ENCODE measurements around the gene MAPKAPK3.

Gene MAPKAPK3

DNA sequence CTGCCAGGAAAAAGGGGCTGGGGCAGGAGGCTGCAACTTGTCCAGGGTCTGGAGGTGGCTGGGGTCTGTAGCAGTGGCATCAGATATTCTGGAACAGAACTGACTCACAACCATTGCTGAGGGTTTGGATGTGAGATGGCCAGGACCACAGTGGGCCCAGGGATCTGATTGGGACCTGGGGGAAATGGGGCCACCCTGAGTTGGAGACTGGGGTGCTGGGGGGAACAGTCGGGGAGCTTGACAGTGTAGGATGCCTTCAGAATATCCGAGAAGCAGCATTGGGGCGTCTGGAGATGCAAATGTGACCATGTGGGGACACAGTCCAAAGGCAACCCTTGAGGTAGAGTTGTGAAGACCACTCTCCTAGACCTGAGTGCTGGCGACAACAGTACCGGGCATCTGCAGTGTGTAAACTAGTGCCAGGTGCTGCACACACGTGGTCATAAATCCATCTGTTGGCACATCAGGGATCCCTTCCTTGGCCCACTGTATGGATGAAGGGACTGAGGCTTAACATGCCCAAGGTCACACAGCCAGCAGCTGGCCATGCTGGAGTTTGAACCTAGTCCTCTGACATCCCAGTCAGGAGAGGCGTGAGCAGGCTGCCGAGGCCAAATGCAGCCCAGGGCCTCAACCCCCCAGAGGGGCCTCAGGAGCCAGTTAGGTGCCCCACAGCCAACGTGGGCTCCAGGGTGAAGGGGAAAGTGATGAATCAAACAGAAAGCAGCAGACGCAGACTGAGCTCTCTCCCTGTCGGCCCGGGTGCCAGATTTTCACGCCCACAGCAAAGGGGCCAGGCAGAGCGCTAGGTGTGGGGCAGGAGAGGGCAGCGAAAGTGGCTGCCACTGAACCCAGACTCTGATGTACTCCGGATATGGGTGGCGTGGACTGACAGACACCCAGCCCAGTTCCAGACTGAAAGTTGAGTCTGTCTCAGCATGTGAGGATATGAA lies 28.9 kb upstream of the MAPKAPK3 start:
- no peak for DNase-seq (ENCODE audit: low spot score)

DNA sequence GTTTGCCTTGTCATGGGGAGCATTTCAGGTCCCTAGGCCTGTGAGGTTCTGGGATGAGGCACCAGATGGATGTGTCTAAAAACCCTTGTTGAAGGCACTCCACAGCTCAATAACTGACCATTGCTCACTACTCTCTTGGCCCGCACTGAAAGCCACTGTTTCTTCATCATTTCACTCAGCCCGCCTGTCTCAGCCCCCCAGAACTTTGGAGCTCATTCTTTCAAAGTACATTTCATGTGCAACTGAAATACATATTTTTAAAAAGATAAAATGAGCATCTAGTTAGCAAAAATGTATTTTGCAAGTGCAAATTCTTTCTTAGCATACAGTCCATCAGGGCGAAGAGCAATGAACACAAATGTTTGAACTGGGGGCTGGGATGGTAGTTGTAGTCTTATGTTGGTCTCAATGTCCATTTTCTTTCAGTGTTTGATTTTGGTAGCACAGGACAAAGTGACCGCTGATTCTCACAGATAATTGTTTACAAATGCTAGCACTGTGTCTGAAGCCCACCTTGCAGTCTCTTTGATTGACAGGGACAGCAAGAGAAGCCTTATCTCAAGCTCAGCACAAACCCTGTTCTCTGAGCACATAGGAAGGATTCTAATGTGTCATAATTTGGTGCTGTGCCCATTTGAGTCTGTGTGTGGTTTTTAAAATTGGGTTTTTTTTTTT lies 28.1 kb upstream of the MAPKAPK3 start:
- no peak for DNase-seq (ENCODE audit: low spot score)

DNA sequence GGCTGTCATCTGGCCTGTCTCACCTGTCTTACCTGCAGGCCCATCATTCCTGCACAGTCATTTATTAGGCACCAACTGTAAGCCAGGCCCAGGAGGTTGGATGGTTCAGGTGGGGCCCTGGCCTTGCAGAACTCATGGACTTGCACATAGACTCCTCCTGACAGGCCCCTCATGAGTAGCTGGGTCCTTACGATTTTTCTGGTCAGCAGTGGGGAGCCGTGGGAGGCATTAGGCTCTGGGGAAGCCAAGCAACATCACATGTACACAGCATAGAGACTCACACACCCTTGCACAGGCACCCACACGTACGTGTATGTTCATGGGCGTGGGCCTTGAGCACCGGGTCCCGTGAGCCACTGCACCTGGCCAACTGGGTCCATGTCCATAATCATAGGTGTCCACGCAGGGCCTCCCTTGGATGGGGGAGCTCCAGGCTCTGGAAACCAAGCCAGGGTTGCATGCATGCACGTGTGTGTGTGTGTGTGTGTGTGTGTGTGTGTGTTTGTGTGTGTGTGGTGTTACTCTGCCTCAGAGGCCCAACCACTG lies 25.7 kb upstream of the MAPKAPK3 start:
- no peak for DNase-seq (ENCODE audit: low spot score)

DNA sequence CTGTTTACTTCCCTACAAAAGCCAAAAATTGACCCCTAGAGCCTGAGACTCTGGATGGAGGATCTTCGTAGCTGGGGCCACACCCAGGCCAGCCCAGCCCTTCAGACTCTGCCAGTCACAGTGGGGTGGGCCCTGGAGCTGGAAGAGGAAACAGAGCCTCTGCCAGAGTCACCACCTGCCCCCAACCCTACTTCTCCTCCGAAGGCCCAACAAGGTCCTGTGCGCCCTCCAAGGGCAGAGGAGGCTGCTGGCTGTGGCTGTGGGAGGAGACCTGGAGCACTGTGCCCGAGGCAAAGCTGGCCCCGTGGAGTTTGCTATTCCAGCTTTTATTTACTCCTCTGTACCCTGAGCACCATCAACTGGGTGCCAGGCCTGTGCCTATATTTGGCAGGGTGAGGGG lies 24.4 kb upstream of the MAPKAPK3 start:
- no peak for DNase-seq (ENCODE audit: low spot score)

DNA sequence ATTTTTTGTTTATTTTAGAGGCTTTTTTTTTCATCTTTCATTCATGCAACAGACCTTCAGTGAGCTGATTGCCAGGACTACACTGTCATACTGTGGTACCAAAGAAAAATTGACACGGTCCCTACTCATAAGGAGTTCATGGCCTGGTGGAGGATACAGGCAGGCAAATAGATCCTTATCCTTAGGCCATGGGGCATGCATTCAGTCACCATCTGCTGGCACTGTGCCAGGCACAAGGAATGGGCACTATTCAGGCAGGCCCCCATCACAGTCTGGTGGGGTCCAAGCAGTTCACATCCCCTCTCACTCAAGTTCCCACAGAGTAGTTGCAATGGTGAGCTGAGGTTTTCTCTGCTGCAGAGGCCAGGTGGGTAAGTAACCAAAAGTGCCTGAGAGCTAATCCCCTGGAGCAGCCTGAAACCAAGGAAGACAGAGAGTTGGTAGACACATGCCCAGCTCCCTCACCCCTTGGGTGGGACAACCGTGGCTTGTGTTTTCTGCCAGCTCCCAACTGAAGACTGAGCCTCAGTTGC lies 22.6 kb upstream of the MAPKAPK3 start:
- no peak for DNase-seq (ENCODE audit: low spot score)

DNA sequence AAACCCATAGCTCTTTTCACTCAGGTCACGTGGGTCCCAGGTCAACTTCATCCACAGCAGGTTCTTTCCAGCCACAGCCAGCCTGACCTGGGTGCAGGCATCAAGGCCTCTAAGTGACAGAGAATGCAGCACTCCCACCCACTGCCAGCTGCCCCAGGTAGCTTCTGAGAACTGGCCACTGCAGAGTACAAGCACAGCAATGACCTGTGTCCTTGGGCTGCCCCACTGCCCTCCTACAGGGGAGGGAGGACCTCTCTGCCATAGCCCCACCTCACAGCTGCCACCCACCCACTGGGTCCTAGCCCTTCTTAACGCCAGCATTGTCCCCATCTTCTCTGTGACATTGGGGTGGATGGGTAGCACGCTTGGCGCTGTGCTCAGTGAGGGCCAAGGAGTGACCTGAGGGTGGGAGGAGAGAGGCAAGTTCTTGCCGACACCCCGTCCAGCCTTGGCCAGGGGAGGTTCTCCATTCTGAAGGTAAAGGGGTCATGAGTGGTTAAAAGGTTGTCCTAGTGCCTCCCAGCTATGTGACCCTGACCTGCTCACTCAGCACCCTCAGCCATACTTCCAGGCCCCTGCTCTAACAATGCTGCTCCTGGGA lies 17.7 kb upstream of the MAPKAPK3 start:
- no peak for DNase-seq (ENCODE audit: low spot score)

DNA sequence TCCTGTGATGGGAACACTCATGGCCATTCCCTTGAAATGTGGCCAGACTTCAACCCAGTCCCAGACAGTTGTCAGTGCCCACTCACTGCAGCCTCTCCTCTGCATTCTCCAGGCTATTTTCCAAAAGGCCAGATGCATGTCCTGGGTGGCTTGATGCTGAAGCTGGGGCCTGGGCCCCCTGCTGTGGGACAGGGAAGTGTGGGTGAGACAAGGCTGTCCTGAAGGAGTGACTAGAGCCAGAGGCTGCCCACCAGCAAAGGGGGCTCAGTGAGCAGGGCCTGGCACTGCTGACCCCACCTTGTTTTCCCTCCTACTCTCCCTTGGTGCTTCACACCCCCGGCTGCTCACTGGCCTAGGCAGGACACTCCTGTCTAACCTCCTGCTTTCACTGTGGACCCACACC lies 17.2 kb upstream of the MAPKAPK3 start:
- no peak for DNase-seq (ENCODE audit: low spot score)

DNA sequence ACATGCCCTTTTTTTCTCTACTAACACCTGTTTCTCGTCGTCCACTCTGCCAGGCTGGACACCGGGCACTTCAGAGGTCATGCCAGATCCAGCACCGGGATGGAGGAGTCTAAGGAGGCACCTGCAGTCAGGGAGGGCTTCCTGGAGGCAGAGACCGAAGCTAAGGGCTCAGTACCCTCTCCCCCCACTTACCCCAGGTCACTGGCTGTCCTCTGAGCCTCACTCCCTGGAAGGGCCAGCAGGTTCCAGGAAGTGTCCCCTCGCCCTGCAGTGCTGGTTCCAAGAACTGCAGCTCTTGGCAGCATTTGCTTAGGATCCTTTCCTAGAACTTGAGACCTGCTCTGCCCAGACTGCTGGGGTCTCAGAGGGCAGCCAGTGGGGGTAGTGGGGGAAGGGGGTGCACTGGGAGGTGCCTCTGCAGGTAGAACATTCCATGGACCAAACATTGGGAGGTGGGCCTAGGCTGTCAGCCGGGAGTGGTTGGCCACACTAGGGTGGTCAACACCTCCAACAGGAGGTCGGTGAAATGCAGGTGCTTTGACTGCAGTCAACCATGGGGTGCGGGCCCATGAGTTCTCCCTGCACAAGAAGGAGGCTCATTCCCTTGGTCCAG lies 16.7 kb upstream of the MAPKAPK3 start:
- no peak for DNase-seq (ENCODE audit: low spot score)

DNA sequence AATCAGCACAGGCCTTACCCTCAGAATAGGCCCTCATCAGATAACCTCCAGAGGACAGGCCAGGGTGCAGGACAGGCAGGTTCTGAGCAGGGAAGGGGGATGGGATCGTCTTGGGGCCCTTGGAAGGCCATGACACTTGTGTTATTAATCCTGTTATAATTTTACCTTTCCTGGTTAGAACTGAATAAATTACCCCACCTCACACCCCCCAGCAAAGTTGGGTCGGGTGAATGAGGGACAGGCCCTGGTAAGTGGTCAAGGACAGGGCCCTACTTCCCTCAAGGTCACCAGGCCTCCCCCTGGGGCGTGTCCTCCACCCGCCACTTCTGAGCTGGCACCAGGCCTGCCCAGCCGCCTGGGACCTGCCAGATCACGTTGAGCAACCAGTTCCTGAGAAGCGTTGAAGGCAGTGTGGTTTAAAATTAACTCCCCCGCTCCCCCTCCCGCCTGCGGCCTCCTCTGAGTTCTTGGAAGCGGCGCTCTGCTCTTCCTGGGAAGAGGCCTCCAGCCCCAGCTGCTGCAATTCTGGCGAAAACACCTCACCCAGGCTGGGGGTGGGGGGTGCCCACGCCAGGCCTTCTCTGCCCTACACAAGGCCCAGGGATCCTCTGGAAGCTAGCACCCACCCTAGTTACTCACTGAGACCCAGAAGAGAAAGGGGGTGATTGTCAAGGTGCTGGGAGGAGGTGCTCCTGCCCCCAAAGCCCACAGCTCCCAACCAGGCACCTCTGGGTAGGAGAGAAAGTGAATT lies 15.9 kb upstream of the MAPKAPK3 start:
- DNase-seq (ENCODE audit: low spot score): peak; percentile 77

DNA sequence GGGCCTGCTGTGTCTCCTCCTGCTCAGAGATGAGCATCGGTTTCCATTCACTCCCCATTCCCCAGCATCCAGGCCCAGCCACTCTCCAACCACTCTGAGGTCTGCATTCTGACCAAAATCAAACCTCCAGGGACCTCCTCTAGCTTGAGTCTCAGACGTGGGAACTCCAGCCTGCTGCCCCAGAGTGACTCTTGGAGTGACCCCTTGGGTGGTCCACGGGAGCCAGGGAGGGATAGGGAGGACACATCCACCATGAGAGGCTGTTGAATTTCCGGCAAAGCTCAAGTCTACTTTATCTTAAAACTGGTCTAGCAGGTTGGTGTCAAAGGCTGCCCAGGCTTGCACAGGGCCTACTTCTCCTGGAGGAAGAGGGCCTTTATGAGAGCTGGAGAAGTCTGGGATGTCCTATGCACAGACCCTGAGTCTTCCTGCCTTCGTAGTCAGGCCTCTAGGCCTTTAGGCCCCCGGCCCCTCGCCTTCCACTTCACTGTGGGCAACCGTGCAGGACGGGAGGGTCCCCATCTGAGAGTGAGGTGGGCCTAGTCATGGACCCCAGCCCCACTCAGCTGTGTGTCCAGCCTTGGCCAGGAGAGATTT lies 14.3 kb upstream of the MAPKAPK3 start:
- DNase-seq (ENCODE audit: low spot score): no peak

DNA sequence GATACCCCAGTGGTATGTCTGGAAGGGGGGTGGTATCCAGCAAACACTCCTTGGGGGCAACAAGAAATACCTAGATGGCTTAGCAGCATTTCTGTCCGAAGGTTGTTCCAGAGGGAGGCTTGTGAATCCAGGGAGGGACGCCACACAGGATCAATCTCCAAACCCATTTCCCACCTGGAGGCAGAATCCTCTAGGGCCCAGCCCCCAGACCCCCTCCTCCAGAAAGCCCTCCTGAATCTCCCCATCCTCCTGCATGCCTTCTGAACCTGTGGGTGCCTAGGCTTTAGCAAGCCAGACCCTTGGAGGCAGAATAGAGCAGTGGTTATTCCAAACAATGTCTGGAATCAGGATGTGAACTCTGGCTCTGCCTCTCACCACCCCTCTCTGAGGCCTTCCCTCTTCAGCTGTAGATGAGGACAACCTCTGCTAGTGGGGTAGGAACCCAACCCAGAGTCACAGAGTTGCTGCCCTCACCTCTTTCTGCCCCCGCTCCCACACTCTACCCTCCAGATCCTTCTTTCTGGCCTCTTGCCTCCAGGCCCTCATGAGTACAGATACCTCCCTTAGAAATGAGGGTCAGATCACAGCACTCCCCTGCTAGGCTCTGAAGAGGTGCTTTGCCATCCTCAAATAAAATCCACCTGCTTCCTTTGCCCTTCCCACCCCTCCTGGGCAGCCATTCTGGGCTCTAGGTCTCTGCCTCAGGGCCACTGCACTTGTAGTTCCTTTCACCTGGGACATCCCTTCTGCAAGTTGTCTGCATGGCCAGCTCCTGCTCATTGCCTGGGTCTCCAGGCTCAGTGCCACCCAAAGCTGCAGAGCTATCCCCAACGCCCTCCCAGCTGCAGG lies 13.5 kb upstream of the MAPKAPK3 start:
- no peak for DNase-seq (ENCODE audit: low spot score)

DNA sequence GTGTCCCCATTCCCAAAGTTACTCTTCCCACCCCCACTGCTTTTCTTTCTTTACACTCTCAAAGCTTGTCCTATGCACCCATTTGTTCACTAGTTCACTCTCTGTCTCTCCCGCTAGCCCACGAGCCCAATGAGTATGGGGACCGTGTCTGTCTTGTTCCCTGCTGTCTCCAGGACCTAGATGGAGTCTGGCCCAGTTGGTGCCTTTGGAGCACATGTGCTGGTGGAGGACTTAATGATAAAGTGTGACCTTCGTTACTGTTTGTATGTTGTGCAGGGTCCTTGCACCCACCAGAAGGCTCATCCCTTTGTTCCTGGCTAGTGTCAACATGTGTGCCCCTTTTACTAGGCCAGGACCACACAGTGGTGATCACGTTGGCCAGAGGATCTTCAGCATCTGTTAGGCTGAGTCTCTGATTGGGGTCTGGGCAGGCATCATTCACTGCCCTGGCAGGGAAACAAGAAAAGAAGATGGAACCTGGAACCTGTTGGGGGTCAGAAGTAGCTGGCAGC lies 12.8 kb upstream of the MAPKAPK3 start:
- DNase-seq (ENCODE audit: low spot score): no peak

DNA sequence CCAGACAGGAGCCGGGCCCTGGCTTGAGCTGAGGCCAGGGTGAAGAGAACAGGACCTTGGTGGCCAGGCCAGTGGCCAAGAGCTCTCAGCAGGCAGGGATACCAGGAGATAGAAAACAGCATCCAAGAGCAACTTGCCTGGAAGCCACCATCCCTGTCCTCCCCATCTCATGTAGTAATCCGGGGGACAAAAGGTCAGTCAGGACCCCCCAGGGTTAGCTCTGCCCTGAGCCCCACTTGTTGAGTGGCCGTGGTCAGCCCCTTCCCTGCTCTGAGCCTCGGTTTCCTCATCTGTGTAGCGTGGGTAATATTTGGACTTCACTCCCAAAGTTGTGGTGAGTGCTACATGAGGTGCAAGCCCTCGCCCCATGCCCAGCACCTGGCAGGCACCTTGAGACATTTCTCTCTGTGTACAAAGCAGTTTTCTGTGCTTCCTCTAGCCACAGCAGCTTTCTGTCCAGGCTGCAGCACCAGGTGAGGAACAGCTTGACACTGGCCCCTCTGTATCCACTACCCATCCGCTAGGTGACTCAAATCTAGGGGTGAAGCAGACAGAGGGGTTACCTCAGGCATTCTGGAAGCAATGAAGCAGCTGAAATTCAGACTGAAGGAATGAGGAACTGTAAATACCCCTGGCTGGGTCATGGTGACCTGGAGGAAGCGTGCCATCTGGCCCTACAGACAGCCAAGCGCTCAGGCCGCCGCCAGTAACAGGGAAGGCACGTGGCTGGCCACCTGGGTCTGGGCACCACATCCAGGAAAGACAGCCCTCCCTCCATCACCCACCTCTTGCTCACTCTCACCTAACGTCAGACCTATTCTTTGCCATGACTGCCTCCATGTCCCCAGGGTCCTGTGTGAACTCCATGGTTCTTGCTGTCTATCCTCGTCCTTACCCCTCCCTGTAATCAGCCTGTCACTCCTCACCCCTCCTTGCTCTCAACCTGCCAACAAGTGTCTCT lies 12.0 kb upstream of the MAPKAPK3 start:
- no peak for DNase-seq (ENCODE audit: low spot score)

DNA sequence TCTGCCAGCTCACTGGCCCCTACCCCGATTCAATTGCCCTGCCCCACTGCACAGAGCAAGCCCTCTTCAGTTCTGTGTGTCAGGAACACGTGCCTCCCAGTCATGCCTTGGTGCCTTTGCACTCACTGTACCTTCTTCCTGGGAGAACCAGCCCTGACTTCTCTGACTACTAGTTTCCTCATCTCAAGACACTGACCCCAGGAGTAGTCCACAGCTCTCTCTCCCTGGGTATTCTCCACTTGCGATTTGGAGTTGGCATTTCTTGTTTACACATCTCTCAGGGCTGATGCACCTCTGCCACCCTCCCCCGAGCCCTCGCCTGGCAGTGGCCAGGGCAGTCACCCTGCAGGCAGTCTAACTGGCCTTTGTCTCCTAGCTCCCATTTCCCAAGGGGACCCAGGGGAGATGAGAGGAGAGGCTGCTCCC lies 11.0 kb upstream of the MAPKAPK3 start:
- DNase-seq (ENCODE audit: low spot score): no peak

DNA sequence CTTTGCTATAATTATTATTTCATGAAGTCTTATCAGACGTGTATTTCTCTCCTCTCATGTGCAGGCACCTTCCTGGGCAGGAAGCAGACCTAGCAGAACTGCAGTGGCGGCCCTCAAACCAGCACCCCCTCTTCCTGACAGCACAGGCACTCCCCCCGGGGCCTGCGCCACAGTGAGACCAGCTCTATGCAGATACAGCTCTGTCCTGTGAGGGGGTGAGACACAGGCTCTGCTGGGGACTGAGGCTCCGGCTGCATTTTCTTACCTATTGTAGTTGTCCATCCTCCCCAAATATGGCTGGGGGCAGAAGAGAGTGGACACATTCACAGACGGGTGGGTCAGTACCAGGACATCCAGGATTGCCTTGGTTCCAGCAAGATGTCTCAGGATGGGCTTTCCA lies 10.4 kb upstream of the MAPKAPK3 start:
- no peak for DNase-seq (ENCODE audit: low spot score)

DNA sequence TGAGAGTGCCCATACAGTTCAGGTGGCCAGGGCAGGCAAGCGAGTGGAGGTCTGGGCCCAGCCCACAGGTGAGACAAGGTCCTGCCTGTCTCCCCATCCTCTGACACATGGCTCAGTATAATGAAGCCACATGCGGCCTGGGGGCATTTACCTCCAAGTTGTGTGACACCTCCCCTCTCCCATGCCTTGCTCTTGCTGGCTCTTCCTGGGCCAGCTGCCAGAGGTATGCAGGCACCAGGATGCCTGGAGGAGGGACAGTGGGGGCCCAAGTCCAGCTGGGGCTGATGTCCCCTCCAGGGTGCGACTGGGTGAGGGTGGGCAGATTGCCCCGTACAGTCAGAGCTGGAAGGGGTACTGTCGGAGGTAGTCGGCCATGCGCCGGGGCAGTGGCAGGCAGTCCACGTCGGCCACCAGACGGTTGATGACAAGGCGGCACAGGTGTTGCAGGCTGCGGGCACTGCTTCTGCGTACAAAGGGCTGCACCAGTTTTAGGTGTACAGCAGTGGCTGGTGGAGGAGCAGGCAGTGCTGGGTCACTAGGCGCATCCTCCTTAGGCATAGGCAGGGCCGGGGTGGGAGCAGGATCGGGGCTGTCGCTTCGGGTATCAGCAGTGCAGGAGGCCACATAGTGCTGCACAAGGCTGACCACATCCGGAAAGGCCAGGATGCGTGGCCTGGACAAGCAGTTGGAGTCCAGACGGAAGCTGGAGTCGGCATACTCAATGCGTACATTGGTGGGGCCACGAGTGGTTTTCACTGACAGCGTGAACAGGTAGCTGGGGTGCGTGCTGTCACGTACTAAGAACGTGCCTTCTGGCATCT lies 9.5 kb upstream of the MAPKAPK3 start:
- no peak for DNase-seq (ENCODE audit: low spot score)

DNA sequence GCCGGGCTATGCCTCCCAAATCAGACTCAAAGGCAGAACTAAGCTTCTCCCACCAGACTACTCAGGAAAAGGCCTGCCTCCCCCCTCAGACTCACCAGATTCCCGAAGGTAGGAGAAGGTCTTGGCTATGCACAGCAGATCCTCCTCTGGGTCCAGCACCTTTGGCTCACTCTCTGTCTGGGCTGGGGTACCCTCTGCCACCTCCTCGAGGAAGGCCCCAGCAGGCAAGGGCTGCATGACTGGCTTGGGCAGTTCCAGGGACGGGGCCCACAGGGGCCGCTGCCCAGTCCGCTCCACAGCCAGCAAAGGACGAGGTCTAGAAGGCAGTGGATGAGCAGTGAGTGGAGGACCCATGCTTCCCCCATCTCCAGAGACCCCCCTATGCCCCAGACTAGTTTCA lies 8.7 kb upstream of the MAPKAPK3 start:
- no peak for DNase-seq (ENCODE audit: low spot score)

Measured in D341Med (cell line).